Upper lobe of right lung (tissue), 1 donor: ENCODE measurements around the gene SAXO1. TPM values are rescaled to one million over a fixed set of nuclear protein-coding genes. Genes with fewer than 3 reads are reported as not detected.

Source experiments
- ATAC-seq: fragments of 200-7000 bp; cut with Tn5 transposase; one replicate; pipeline ENCODE4 v1.9.1; 2020; ENCODE audit warnings: mild to moderate bottlenecking, moderate library complexity
- DNase-seq: peaks from one replicate; pipeline ENCODE4 v3.0.0-alpha.2; 2020
- H3K27ac ChIP-seq: fragments of 200-600 bp; one replicate; pipeline ENCODE4 v1.8.0; 2022
- H3K27me3 ChIP-seq: fragments of 200-600 bp; one replicate; pipeline ENCODE4 v1.8.0; 2022; ENCODE audit warnings: mild to moderate bottlenecking
- H3K36me3 ChIP-seq: fragments of 200-600 bp; one replicate; pipeline ENCODE4 v1.8.0; 2022
- H3K4me1 ChIP-seq: fragments of 200-600 bp; one replicate; pipeline ENCODE4 v1.8.0; 2022
- H3K4me3 ChIP-seq: fragments of 200-600 bp; one replicate; pipeline ENCODE4 v1.8.0; 2022; ENCODE audit warnings: mild to moderate bottlenecking
- H3K9me3 ChIP-seq: fragments of 200-600 bp; one replicate; pipeline ENCODE4 v1.8.0; 2022
- intact Hi-C: fragments of 100-400 bp; cut with DNase I; formaldehyde crosslinking; loops from one replicate; pipeline ENCODE4 v1.11.0; 2022
- total RNA-seq: library from RNA; stranded (reverse); fragmentation: NEBNext Ultra II Directional; extraction: Animal tissue kit (Norgen Biotek cat#: 25700); gene quantifications from one replicate; pipeline ENCODE4 v1.2.1, GENCODE V29; 2021
- TF ChIP-seq, protein P1 (sequence below): fragments of 200-600 bp; IDR thresholded peaks from one replicate; pipeline ENCODE4 v1.8.0; 2022; ENCODE audit warnings: antibody characterized with exemption
- donor health status: DM: no; HTN: yes; CAD: no; lungs with severe emphysema.

SAXO1 gene
- total RNA-seq, 1 donor from 2014 or later = 0.12 TPM

GRCh38 chr9:18921366-18922075, 111.5 kb downstream of the SAXO1 start:
- intact Hi-C loops = no loop called here
- H3K27ac ChIP-seq = no peak overlapping the region

GRCh38 chr9:18920141-18921084, 112.6 kb downstream of the SAXO1 start:
- H3K4me1 ChIP-seq = no peaks in the 10 kb centered on the region
- TF ChIP-seq, protein P1, sequence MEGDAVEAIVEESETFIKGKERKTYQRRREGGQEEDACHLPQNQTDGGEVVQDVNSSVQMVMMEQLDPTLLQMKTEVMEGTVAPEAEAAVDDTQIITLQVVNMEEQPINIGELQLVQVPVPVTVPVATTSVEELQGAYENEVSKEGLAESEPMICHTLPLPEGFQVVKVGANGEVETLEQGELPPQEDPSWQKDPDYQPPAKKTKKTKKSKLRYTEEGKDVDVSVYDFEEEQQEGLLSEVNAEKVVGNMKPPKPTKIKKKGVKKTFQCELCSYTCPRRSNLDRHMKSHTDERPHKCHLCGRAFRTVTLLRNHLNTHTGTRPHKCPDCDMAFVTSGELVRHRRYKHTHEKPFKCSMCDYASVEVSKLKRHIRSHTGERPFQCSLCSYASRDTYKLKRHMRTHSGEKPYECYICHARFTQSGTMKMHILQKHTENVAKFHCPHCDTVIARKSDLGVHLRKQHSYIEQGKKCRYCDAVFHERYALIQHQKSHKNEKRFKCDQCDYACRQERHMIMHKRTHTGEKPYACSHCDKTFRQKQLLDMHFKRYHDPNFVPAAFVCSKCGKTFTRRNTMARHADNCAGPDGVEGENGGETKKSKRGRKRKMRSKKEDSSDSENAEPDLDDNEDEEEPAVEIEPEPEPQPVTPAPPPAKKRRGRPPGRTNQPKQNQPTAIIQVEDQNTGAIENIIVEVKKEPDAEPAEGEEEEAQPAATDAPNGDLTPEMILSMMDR = no peak
- no peaks in the 10 kb centered on the region for H3K9me3 ChIP-seq
- no peaks in the 10 kb centered on the region for H3K36me3 ChIP-seq
- no peak overlapping the region for H3K27ac ChIP-seq
- no peak for DNase-seq
- intact Hi-C loops = no loop called here
- no peaks in the 10 kb centered on the region for H3K27me3 ChIP-seq
- no peak overlapping the region for H3K4me3 ChIP-seq
- no peak for ATAC-seq

More at GRCh38 chr9:18921366-18922075, 111.5 kb downstream of the SAXO1 start:
- DNase-seq = no peak
- Histone ChIP-seq H3K27me3 (no peaks in the 10 kb centered on the region), H3K4me1 (no peaks in the 10 kb centered on the region), H3K9me3 (no peaks in the 10 kb centered on the region), H3K4me3 (no peak overlapping the region), H3K36me3 (no peaks in the 10 kb centered on the region)
- ATAC-seq = no peak
- TF ChIP-seq, protein P1 = no peak

DNA sequence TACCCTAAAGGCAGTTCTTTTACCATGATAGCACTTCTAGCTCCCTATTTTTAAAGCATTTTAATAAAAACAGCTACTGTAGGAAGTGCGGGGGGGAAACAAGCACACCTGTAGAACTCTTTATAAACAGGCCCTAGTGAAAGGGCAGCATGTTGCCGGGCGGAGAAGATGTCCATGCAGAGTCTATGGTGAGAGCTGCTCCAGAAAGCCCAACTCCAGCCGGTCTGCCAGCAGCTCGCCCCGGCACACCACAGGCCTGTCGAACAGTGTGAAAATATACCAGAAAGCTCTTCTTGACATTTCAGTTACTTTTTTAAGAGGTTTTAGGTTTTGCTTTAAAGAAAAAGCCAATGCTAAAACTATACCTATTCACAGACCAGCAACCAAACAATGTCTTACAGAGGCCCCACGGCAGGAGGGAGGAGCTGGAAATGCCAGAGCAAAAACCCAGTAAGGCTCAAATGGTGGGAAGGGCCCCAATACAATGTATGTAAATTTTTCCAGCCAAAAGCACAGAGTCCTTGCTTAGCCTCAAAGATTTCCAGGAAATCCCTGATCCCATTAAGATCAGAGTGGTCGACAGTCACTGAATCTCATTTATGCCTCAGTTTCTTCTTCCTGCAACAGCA, 121.2 kb downstream of the SAXO1 start:
- no peaks in the 10 kb centered on the region for H3K36me3 ChIP-seq
- no peaks in the 10 kb centered on the region for H3K4me1 ChIP-seq
- H3K27ac ChIP-seq = no peak overlapping the region
- TF ChIP-seq, protein P1 = no peak
- H3K4me3 ChIP-seq = no peak overlapping the region
- intact Hi-C loops = no loop called here
- H3K27me3 ChIP-seq = no peaks in the 10 kb centered on the region
- no peaks in the 10 kb centered on the region for H3K9me3 ChIP-seq
- DNase-seq (no peak), ATAC-seq (no peak)

DNA sequence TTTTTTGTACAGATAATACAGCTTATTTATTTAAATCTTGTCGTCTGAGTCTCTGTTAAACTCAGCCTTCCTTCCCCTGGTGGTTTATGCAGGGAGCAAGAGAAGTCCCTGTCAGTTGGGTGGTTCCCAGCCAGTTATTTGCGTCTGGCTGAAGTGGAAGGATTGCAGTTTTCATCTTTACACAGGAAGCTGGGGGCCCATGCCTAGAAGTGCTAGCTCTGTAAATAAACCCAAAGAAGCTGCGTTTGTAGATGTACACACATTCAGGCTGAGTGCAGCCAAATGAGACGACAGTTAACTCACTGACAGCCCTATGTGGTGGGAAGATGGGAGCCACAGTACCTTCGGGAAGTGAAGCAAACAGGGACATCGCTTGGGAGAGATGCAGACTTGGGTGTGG, 122.1 kb downstream of the SAXO1 start:
- ATAC-seq (no peak), DNase-seq (no peak)
- TF ChIP-seq, protein P1 = no peak
- Histone ChIP-seq H3K27me3 (no peaks in the 10 kb centered on the region), H3K9me3 (no peaks in the 10 kb centered on the region), H3K4me1 (no peaks in the 10 kb centered on the region), H3K27ac (no peak overlapping the region), H3K36me3 (no peaks in the 10 kb centered on the region), H3K4me3 (no peak overlapping the region)
- intact Hi-C loops = no loop called here

DNA sequence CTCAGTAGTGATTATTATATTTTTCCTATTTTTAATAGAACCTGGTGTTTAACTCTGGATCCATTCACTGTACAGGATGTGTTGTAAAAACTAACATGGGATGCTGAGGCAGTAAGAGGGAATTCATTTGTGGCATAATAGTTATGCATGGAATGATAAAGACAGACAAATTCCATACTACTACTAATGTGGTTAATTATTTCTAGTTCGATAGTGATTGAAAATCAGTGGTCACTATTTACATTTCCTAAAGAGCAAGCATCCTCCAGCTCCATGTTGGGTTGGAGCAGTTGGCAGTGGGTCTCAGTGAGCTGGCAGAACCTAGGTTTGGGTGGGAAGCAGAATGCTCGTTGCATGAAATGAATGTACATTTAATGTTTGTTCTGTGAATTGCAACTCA, 122.6 kb downstream of the SAXO1 start:
- no peaks in the 10 kb centered on the region for H3K27me3 ChIP-seq
- no peaks in the 10 kb centered on the region for H3K9me3 ChIP-seq
- intact Hi-C loops = no loop called here
- ATAC-seq (no peak), DNase-seq (no peak)
- TF ChIP-seq, protein P1 = no peak
- H3K4me3 ChIP-seq = no peak overlapping the region
- H3K27ac ChIP-seq = no peak overlapping the region
- no peaks in the 10 kb centered on the region for H3K4me1 ChIP-seq
- H3K36me3 ChIP-seq = no peaks in the 10 kb centered on the region
